Stimulated activated CD8-positive, alpha-beta memory T cell treated with anti-CD3 and anti-CD28 coated beads, Interleukin-15, amount 100 ng/mL, for 4 hours (primary cell): Measurements from ENCODE around the gene FSHR.

ENCODE experiments used
- DNase-seq, 2 donors: peaks; one replicate each; pipeline ENCODE4 v3.0.0-alpha.2; 2020; ENCODE audit warnings: low read depth in 2 of 2

Gene FSHR

GRCh38 chr2:48954935-48955334 lies 199.4 kb downstream of the FSHR start:
- DNase-seq: no peak

GRCh38 chr2:48954311-48954710 lies 200.0 kb downstream of the FSHR start:
- DNase-seq: no peak

- DNase-seq: no peak
Measured at GRCh38 chr2:48952614-48953013, 201.7 kb downstream of the FSHR start.

- no peak for DNase-seq
Measured at GRCh38 chr2:48952143-48952542, 202.2 kb downstream of the FSHR start.

GRCh38 chr2:48948400-48949125 lies 205.8 kb downstream of the FSHR start:
- DNase-seq: no peak

- DNase-seq: no peak
Measured at GRCh38 chr2:48946449-48947048, 207.8 kb downstream of the FSHR start.

GRCh38 chr2:48944956-48945355 lies 209.4 kb downstream of the FSHR start:
- DNase-seq: no peak

- DNase-seq: no peak
Measured at GRCh38 chr2:48943436-48943835, 210.9 kb downstream of the FSHR start.

- no peak for DNase-seq
Measured at GRCh38 chr2:48941908-48942307, 212.4 kb downstream of the FSHR start.

- DNase-seq: no peak
Measured at GRCh38 chr2:48941456-48941855, 212.9 kb downstream of the FSHR start.

- DNase-seq: no peak
Measured at GRCh38 chr2:48940606-48941005, 213.7 kb downstream of the FSHR start.

- DNase-seq: no peak
Measured at GRCh38 chr2:48939232-48939631, 215.1 kb downstream of the FSHR start.

- no peak for DNase-seq
Measured at GRCh38 chr2:48938231-48938630, 216.1 kb downstream of the FSHR start.

GRCh38 chr2:48934807-48935206 lies 219.5 kb downstream of the FSHR start:
- DNase-seq: no peak

- no peak for DNase-seq
Measured at GRCh38 chr2:48933828-48934497, 220.4 kb downstream of the FSHR start.

- DNase-seq: no peak
Measured at GRCh38 chr2:48932667-48933066, 221.6 kb downstream of the FSHR start.

- DNase-seq: no peak
Measured at GRCh38 chr2:48929571-48930301, 224.6 kb downstream of the FSHR start.

- DNase-seq: no peak
Measured at GRCh38 chr2:48927355-48927754, 227.0 kb downstream of the FSHR start.

- DNase-seq: no peak
Measured at GRCh38 chr2:48915884-48916283, 238.4 kb downstream of the FSHR start.

- DNase-seq: no peak
Measured at GRCh38 chr2:48915227-48915626, 239.1 kb downstream of the FSHR start.

GRCh38 chr2:48914477-48915089 lies 239.7 kb downstream of the FSHR start:
- no peak for DNase-seq
